Ascending aorta (tissue), 2 donors: ENCODE results near the gene C5orf58. TPM values are rescaled to one million over a fixed set of nuclear protein-coding genes. Genes with fewer than 3 reads are reported as not detected.

ENCODE experiments used
- DNase-seq, 2 donors: peaks; one replicate each; pipeline ENCODE4 v3.0.0-alpha.2; 2019; ENCODE audit warnings: low spot score in 2 of 2
- H3K27ac ChIP-seq, 2 donors: fragments of 200-600 bp; sonication (generic); one replicate each; pipeline ENCODE4 v1.5.1; 2016 to 2017; ENCODE audit warnings: mild to moderate bottlenecking in 1 of 2
- H3K27me3 ChIP-seq: fragments of 200-600 bp; sonication (generic); one replicate; pipeline ENCODE4 v1.5.1; 2017
- H3K36me3 ChIP-seq, 2 donors: fragments of 200-600 bp; sonication (generic); one replicate each; pipeline ENCODE4 v1.5.1; 2016
- H3K4me1 ChIP-seq, 2 donors: fragments of 200-600 bp; sonication (generic); one replicate each; pipeline ENCODE4 v1.5.1; 2016 to 2017; ENCODE audit warnings: mild to moderate bottlenecking in 1 of 2
- H3K4me3 ChIP-seq, 2 donors: fragments of 200-600 bp; sonication (generic); one replicate each; pipeline ENCODE4 v1.5.1; 2016 to 2017; ENCODE audit warnings: mild to moderate bottlenecking in 1 of 2
- H3K9me3 ChIP-seq, 2 donors: fragments of 200-600 bp; sonication (generic); one replicate each; pipeline ENCODE4 v1.5.1; 2016
- CTCF ChIP-seq, 3 experiments: fragments of 200-600 bp in 2 of 3; fragments of 450-650 bp in 1 of 3; sonication (generic) in 2 of 3; IDR thresholded peaks; one replicate each; pipeline ENCODE4 v1.5.1; 2016 to 2019; ENCODE audit warnings: antibody characterized with exemption in 3 of 3, mild to moderate bottlenecking in 1 of 3, moderate library complexity in 1 of 3
- intact Hi-C: fragments of 100-400 bp; cut with DNase I; formaldehyde crosslinking; loops from one replicate; pipeline ENCODE4 v1.15.1; 2023
- total RNA-seq: library from RNA; depleted of rRNA; stranded (reverse); fragments of >200 nt; gene quantifications from one replicate; pipeline ENCODE4 v1.1.0, GENCODE V29; 2016

C5orf58 gene
- total RNA-seq, 1 donor from 2014 or later, result not detected

- Histone ChIP-seq H3K36me3 (no peaks in the 10 kb centered on the region), H3K4me1 (no peaks in the 10 kb centered on the region), H3K27ac (no peak overlapping the region), H3K27me3 (no peaks in the 10 kb centered on the region), H3K4me3 (no peak overlapping the region), H3K9me3 (no peaks in the 10 kb centered on the region)
- DNase-seq, result no peak
- peak in 2 of 3 experiments; percentile 22 to 35 for TF ChIP-seq CTCF (IDR thresholded peaks at IDR 0.05)
- intact Hi-C loops, result no loop called here
Measured at GRCh38 chr5:170216257-170216864, 16.4 kb upstream of the C5orf58 start.

- H3K4me1 ChIP-seq, result no peaks in the 10 kb centered on the region
- no peaks in the 10 kb centered on the region for H3K9me3 ChIP-seq
- H3K36me3 ChIP-seq, result no peaks in the 10 kb centered on the region
- no peak for DNase-seq
- no peak overlapping the region for H3K4me3 ChIP-seq
- no peak for TF ChIP-seq CTCF (IDR thresholded peaks at IDR 0.05)
- H3K27me3 ChIP-seq, result no peaks in the 10 kb centered on the region
- intact Hi-C loops, result no loop called here
- H3K27ac ChIP-seq, result no peak overlapping the region
Measured at GRCh38 chr5:170217831-170218230, 15.0 kb upstream of the C5orf58 start.

- intact Hi-C loops, result no loop called here
- no peaks in the 10 kb centered on the region for H3K4me1 ChIP-seq
Measured at GRCh38 chr5:170218726-170219125, 14.1 kb upstream of the C5orf58 start.

GRCh38 chr5:170219615-170220014 lies 13.2 kb upstream of the C5orf58 start:
- H3K4me3 ChIP-seq, result no peak overlapping the region
- H3K27ac ChIP-seq, result no peak overlapping the region
- no peaks in the 10 kb centered on the region for H3K4me1 ChIP-seq
- no peak for DNase-seq
- H3K27me3 ChIP-seq, result no peaks in the 10 kb centered on the region
- no peak for TF ChIP-seq CTCF (IDR thresholded peaks at IDR 0.05)
- H3K36me3 ChIP-seq, result no peaks in the 10 kb centered on the region
- intact Hi-C loops, result loop anchor here (10.0 kb wide), 1 partner anchor 405 kb away; no protein-coding TSS in a partner anchor
- no peaks in the 10 kb centered on the region for H3K9me3 ChIP-seq

More at GRCh38 chr5:170218726-170219125, 14.1 kb upstream of the C5orf58 start:
- Histone ChIP-seq H3K4me3 (no peak overlapping the region), H3K27ac (no peak overlapping the region), H3K36me3 (no peaks in the 10 kb centered on the region), H3K27me3 (no peaks in the 10 kb centered on the region), H3K9me3 (no peaks in the 10 kb centered on the region)
- no peak for TF ChIP-seq CTCF (IDR thresholded peaks at IDR 0.05)
- DNase-seq, result no peak

- no peak for TF ChIP-seq CTCF (IDR thresholded peaks at IDR 0.05)
- H3K4me3 ChIP-seq, result no peak overlapping the region
- H3K27ac ChIP-seq, result no peak overlapping the region
- no peaks in the 10 kb centered on the region for H3K9me3 ChIP-seq
- intact Hi-C loops, result loop anchor here (10.0 kb wide), 1 partner anchor 405 kb away; no protein-coding TSS in a partner anchor
- no peaks in the 10 kb centered on the region for H3K36me3 ChIP-seq
- DNase-seq, result no peak
- H3K4me1 ChIP-seq, result no peaks in the 10 kb centered on the region
- no peaks in the 10 kb centered on the region for H3K27me3 ChIP-seq
Measured at GRCh38 chr5:170220191-170220590, 12.6 kb upstream of the C5orf58 start.
